GM19035 (cell line): ENCODE measurements around the gene ADK.

Experiments used
- ATAC-seq: cut with Tn5 transposase; IDR thresholded peaks from one replicate; pipeline ENCODE4 v1.9.1; 2021; ENCODE audit not compliant: unreplicated experiment

The ADK gene

GRCh38 chr10:74587109-74587854, 436.3 kb downstream of the ADK start:
- no peak for ATAC-seq

GRCh38 chr10:74589226-74589673, 438.2 kb downstream of the ADK start:
- no peak for ATAC-seq

GRCh38 chr10:74589851-74590250, 438.8 kb downstream of the ADK start:
- ATAC-seq: no peak

GRCh38 chr10:74593470-74593869, 442.4 kb downstream of the ADK start:
- ATAC-seq: no peak

GRCh38 chr10:74596713-74597112, 445.7 kb downstream of the ADK start:
- no peak for ATAC-seq

GRCh38 chr10:74598891-74599566, 448.0 kb downstream of the ADK start:
- ATAC-seq: no peak

GRCh38 chr10:74599672-74600071, 448.7 kb downstream of the ADK start:
- ATAC-seq: no peak

GRCh38 chr10:74600170-74600569, 449.1 kb downstream of the ADK start:
- no peak for ATAC-seq

- ATAC-seq: no peak
Measured at GRCh38 chr10:74602576-74602975, 451.6 kb downstream of the ADK start.

- no peak for ATAC-seq
Measured at GRCh38 chr10:74610299-74610698, 459.3 kb downstream of the ADK start.

GRCh38 chr10:74612195-74612594, 461.2 kb downstream of the ADK start:
- no peak for ATAC-seq

- no peak for ATAC-seq
Measured at GRCh38 chr10:74620626-74621025, 469.6 kb downstream of the ADK start.

- ATAC-seq: no peak
Measured at GRCh38 chr10:74623786-74624185, 472.8 kb downstream of the ADK start.

GRCh38 chr10:74624501-74624900, 473.5 kb downstream of the ADK start:
- ATAC-seq: no peak

GRCh38 chr10:74628136-74628535, 477.1 kb downstream of the ADK start:
- ATAC-seq: no peak

GRCh38 chr10:74634995-74635536, 484.0 kb downstream of the ADK start:
- ATAC-seq: no peak

- no peak for ATAC-seq
Measured at GRCh38 chr10:74635655-74636054, 484.6 kb downstream of the ADK start.

GRCh38 chr10:74637685-74638084, 486.7 kb downstream of the ADK start:
- ATAC-seq: no peak

- no peak for ATAC-seq
Measured at GRCh38 chr10:74640134-74640921, 489.3 kb downstream of the ADK start.

GRCh38 chr10:74641659-74642058, 490.6 kb downstream of the ADK start:
- no peak for ATAC-seq

GRCh38 chr10:74642901-74643595, 492.0 kb downstream of the ADK start:
- no peak for ATAC-seq
